ENCODE results near the gene MRPS12. TPM values are rescaled to one million over a fixed set of nuclear protein-coding genes. Genes with fewer than 3 reads are reported as not detected.

Gene MRPS12
- total and polyA plus RNA-seq, 10 donors, result 23.2 to 47.8 (median 27.7) TPM

GRCh38 chr19:38941979-38942378 is 11.2 kb downstream of the MRPS12 start:
- Histone ChIP-seq H3K27me3 (replicated peaks in 1 of 7) (peaks cover 0 to 8% (median 0%) of the 10 kb centered on the region in 7 donors), H3K4me1 (peaks cover 0 to 17% (median 2%) of the 10 kb centered on the region in 6 donors), H3K4me3 (no peak overlapping the region), H3K9me3 (no peaks in the 10 kb centered on the region), H3K36me3 (no peaks in the 10 kb centered on the region), H3K27ac (no peak overlapping the region)
- 83 to 98% (median 89%) methylated on average over 2 of the region's 2 CpGs for WGBS, 5 donors
- TF ChIP-seq CTCF (IDR thresholded peaks at IDR 0.05 in 8 of 11, conservative IDR thresholded peaks at IDR 0.05 in 3 of 11), result no peak
- TF ChIP-seq POLR2AphosphoS5 (IDR thresholded peaks at IDR 0.05), result no peak
- TF ChIP-seq POLR2A (IDR thresholded peaks at IDR 0.05), result no peak
- peak; percentile 16 for DNase-seq
- intact Hi-C loops (cut with DNase I; ENCODE audit: low total_unique reads), result no loop called here

GRCh38 chr19:38942471-38943181 is 11.9 kb downstream of the MRPS12 start:
- 74 to 91% (median 87%) methylated on average over 18 to 20 of the region's 20 CpGs for WGBS, 5 donors
- Histone ChIP-seq H3K4me3 (no peak overlapping the region), H3K4me1 (peaks cover 0 to 17% (median 2%) of the 10 kb centered on the region in 6 donors), H3K9me3 (no peaks in the 10 kb centered on the region), H3K27me3 (replicated peaks in 1 of 7) (peaks cover 0 to 8% (median 0%) of the 10 kb centered on the region in 7 donors), H3K27ac (no peak overlapping the region), H3K36me3 (no peaks in the 10 kb centered on the region)
- DNase-seq, result peak; percentile 42
- intact Hi-C loops (cut with DNase I; ENCODE audit: low total_unique reads), result no loop called here
- no peak for TF ChIP-seq CTCF (IDR thresholded peaks at IDR 0.05 in 8 of 11, conservative IDR thresholded peaks at IDR 0.05 in 3 of 11)

GRCh38 chr19:38944981-38945506 is 14.3 kb downstream of the MRPS12 start:
- WGBS, 5 donors, result 83 to 96% (median 93%) methylated on average over 4 to 12 of the region's 12 CpGs
- no peak overlapping the region for H3K4me3 ChIP-seq
- no peaks in the 10 kb centered on the region for H3K9me3 ChIP-seq
- H3K27me3 ChIP-seq (replicated peaks in 1 of 7), result peaks cover 0 to 21% (median 7%) of the 10 kb centered on the region in 7 donors
- TF ChIP-seq POLR2A (IDR thresholded peaks at IDR 0.05) (no peak), POLR2AphosphoS5 (IDR thresholded peaks at IDR 0.05) (no peak), CTCF (IDR thresholded peaks at IDR 0.05 in 8 of 11, conservative IDR thresholded peaks at IDR 0.05 in 3 of 11) (no peak)
- H3K4me1 ChIP-seq, result peaks cover 3 to 25% (median 6%) of the 10 kb centered on the region in 6 donors
- no peak overlapping the region for H3K27ac ChIP-seq
- DNase-seq, result no peak
- H3K36me3 ChIP-seq, result no peaks in the 10 kb centered on the region
- intact Hi-C loops (cut with DNase I; ENCODE audit: low total_unique reads), result no loop called here

GRCh38 chr19:38945562-38946228 is 15.0 kb downstream of the MRPS12 start:
- DNase-seq, result no peak
- Histone ChIP-seq H3K9me3 (no peaks in the 10 kb centered on the region), H3K4me1 (peaks cover 8 to 25% (median 12%) of the 10 kb centered on the region in 6 donors), H3K27me3 (replicated peaks in 1 of 7) (peaks cover 0 to 28% (median 10%) of the 10 kb centered on the region in 7 donors), H3K36me3 (no peaks in the 10 kb centered on the region), H3K27ac (no peak overlapping the region), H3K4me3 (no peak overlapping the region)
- TF ChIP-seq POLR2A (IDR thresholded peaks at IDR 0.05) (no peak), CTCF (IDR thresholded peaks at IDR 0.05 in 8 of 11, conservative IDR thresholded peaks at IDR 0.05 in 3 of 11) (no peak), POLR2AphosphoS5 (IDR thresholded peaks at IDR 0.05) (no peak)
- intact Hi-C loops (cut with DNase I; ENCODE audit: low total_unique reads), result no loop called here
- WGBS, 5 donors, result 80 to 93% (median 86%) methylated on average over 2 to 3 of the region's 3 CpGs

All from spleen (tissue), 11 donors.